Measurements from ENCODE around the gene CD40.
"Not testable (repeated sequence)": the region's sequence is repeated elsewhere in the genome, so short reads cannot be mapped to it uniquely, and the experiment has no call there.

The CD40 gene

DNA sequence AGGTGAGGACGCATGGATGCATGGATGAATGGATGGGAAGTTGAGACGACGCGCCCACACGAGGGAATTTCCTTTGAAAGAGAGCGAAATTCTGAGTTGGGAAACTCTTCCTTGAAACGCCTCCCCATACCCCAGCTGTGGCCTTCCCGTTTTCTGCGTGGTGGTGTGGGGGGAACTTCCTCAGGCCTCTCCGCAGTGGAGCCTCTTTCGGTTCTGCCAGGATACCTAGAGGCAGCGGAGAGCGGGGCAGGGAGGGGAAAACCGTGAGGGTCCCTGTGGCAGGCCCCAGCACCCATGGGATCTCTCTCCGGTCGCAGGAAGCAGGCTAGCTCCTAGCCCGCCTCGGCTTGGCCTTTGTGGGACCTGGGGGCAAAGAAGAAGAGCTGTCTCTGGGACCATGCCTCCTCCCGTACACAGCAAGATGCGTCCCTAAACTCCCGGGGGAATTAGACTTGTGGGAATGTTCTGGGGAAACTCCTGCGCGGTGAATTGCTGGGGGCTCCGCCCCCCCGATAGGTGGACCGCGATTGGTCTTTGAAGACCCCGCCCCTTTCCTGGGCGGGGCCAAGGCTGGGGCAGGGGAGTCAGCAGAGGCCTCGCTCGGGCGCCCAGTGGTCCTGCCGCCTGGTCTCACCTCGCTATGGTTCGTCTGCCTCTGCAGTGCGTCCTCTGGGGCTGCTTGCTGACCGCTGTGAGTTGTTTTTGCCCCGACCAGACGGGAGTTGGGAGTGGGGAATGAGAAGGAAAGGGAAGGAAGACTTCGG, at the start of gene CD40:
Gene CD40 (plus strand): TSS at position 611 of the 764 bp plus-strand sequence. CDS start 30 bp downstream, at position 641.
- DNase-seq (ENCODE audit: low spot score), result peak; percentile 93

DNA sequence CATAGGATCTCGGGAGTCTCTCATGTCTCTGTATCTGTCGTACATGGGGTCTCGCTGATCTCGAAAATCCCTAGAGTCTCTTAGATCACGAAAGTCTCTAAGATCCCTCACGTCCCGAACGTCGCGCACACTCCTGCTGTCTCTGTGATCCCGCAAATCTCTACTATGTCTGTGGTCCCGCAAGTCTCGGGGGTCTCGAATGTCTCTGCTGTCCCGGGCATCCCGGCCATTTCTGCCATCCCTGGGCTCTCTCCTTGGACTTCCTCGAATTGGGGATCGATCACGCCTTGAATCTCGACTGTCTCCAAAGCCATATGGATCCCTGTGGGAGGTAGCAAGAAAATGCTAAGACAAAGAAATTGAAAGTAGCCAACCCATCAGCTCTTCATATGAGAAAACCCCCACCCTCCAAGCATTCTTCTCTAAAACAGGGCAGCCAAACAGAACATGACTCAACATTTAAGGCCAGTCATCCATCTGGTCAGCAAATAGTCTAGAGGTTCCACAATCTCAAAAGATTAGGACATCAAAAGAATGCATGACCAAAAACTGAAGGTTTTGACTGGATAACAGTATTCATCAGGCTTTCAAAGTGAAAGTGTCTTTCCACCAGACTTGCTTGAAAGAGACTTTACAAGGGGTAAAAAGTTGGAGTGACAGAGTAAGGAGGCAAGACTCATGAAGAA, 47.8 kb upstream of the CD40 start:
- no peak for DNase-seq (ENCODE audit: low spot score)

DNA sequence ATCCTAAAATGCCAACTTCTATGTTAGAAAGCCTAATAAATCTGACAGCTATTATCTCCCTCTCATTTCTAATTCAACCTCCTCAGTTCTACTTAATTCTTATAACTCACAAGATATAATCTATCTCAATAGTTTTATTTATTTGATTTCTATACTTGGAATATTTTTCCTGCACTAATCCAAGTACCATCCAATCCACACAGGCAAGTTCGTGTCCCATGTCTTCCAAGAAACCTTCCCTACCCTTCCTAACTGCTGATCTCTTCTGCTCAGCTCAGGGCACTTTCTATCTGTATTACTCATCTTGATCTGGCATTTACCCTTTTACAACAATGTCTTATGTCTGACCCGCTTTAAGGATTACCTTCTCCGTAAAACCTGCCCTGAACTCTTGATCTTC, 46.5 kb upstream of the CD40 start:
- DNase-seq (ENCODE audit: low spot score), result no peak

DNA sequence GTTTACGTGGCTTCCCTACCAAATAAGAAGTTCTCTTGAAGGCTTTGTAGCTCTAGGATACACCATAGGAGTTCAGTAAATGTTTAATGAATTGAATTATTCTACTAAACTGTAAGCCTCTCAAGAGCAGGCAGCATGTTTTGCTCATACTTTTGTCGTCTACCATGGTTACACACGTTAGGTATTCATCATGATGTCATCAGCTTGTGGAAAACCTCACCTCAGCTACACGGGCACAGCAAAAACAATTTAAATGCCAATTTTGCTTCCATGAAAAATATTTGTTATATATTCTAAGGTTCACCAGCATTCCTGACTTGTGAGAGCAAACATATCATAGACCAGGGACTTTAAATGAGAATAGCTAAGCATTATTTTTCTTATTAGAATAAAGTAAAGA, 45.1 kb upstream of the CD40 start:
- DNase-seq (ENCODE audit: low spot score), result no peak

DNA sequence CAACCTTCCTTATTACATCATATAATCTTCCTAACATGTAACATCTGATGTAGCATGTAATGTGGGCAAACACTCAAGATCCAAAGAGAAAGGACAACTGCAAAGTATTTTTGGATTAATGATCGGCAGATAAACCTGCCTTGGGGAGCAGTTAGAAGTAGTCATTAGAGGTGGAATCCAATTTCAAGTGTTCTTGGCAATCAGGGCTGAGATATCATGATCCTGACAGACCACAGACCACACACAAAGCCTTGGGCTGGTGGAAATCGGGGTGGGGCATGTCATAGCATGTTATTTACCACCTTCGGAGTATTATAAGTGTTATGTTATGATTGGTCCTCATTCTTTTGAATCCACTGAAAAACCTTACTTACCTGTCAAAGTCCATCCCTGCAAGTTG, 44.7 kb upstream of the CD40 start:
- DNase-seq (ENCODE audit: low spot score), result no peak

DNA sequence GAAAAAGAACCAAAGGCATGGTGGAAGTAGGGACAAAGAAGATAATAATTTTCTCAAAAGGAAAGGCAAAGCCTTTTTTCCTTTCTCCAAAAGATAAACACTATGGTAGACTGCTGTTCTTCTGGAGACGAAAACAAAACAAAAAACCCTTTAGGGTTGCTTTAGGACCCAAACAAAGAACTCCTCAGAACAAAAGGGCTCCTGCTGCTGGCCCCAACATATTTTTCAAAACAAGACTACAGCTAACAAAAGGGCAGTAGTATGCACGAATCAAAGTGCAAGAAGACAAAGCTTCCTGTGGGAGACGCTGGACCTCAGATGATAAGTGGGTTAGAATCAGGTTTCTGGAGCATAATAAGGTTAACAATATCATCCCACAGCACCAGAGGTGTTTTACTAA, 44.1 kb upstream of the CD40 start:
- no peak for DNase-seq (ENCODE audit: low spot score)

DNA sequence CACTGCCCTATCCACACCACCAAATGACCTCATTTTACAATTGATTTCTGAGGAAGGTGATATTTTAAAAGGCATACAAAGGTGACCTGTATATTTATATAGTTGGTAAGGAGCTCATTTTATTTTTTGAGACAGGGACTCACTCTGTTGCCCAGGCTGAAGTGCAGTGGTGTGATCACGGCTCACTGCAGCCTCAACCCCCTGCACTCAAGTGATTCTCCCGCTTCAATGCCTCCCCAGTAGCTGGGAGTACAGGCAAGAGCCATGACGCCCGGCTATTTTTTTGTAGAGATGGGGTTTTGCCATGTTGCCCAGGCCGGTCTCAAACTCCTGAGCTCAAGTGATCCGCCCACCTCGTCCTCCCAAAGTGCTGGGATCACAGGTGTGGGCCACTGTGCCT, 41.3 kb upstream of the CD40 start:
- DNase-seq (ENCODE audit: low spot score), result no peak

DNA sequence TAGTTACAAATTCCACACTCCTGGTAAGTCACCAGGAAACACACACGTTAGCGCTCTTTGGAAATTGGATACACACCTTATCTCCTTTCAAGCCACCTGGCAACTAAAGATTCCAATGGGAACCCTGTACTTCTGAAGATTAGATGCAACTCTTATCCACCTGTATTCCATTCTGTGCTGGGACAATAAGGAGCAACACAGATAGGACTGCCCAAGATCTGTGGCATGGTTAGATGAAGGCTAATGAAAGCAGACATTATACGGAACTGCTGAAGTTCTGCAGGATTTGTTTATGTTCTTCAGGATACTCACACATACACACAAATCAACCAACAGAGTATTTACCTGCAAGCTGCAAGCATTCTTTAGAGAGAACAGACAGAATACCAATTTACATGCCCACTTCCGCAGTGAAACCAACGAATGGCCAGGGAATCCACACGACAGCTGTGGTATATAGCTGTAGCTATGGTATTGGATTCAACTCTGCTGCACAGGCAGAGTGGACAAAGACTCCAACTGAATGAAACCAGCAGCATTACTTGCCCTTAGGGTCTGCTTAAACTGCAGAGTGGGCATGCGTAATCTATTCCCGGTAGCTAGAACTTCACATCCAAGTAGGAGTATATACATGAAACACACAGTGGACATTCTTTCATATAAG, 40.3 kb upstream of the CD40 start:
- DNase-seq (ENCODE audit: low spot score), result no peak

DNA sequence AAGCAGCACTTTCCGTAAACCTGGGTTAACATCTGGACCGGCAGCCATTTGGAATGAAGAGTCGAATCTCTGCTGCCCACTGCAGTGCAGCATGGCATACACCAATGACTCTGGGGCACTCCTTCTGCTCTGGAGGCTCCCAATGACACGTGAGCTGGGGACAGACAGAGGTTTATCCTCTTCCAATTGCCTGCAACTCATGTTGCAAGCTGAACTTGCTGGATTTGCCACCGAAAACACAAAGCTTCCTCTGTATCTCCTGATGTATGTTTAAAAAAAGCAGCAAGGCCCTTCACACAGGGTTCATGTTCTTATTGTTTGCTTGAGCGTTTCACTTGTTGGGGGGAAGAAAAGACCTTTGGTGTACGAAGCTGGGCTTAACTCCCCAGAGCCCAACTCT, 39.2 kb upstream of the CD40 start:
- no peak for DNase-seq (ENCODE audit: low spot score)

DNA sequence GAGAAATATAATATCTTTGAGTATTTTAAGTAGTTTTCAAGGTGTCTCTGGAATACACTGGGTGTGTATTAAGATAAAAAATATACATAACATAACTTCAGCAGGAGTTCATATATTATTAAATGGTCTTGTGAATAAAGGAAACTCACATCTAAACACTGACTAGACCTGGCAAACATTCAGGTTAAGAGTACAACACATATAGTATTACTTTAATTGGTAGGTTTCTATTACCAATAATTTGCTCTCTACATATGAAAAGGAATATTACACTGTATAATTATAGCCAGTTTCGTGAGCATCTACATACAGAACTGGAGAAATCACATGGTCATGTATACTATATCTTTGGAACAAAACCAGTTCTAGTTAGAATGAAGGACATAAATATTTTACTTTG, 37.0 kb upstream of the CD40 start:
- DNase-seq (ENCODE audit: low spot score), result no peak

DNA sequence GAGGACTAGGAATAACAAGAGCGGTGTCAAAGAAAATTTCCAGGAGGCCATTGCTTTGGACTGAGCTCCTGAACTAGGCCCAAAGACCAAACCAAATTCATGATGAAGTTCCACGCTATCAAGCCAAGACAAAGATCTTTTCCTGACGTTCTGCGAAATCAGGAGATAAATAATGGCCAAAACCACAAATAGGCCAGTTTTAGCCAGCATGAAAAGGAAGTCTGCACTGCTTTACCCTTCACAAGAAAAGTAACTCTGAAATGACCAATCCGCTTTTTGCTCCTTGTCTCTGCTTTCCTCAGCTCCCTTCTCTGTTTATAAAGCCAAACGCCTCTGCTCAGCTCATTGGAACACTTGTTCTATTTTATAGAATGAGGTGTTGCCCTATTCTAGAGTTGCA, 35.0 kb upstream of the CD40 start:
- no peak for DNase-seq (ENCODE audit: low spot score)

DNA sequence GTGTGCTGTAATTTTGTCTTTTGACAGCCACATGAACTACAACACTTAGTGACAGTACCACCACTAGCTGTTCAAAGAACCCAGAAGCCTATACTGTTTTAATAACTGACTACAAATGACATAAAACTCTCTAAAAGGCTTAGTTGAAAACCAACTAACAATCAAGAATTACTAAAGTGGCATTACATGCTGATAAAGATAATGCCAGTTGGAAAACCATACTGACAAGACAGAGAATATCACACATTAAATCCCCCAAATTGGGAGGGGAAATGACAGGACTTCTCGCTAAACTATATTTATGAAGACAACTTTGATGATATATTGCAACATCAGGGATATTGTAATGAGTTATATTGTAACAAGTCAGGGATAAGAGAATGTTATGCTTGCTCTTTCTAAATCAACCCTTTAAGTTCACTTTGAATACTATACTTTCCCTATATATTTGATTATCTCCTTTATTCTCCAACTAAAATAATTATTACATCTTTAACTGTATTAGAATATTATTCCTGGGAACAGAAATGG, 34.5 kb upstream of the CD40 start:
- DNase-seq (ENCODE audit: low spot score), result no peak

DNA sequence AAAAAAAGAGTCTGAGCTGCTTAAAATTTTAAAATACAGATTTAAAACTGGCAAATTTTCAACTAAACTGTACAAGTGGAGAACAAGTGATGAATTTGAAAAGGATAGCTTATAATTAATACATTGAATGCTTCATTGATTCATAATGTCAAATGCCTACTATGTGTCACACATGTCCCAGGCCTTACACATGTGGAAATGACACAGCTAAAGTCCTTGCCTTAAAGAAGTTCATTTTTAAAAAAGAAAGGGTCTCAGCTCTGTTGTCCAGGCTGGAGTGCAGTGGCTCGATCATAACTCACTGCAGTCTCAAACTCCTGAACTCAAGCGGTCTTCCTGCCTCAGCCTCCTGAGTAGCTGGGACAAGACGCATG, 33.3 kb upstream of the CD40 start:
- DNase-seq (ENCODE audit: low spot score), result no peak

DNA sequence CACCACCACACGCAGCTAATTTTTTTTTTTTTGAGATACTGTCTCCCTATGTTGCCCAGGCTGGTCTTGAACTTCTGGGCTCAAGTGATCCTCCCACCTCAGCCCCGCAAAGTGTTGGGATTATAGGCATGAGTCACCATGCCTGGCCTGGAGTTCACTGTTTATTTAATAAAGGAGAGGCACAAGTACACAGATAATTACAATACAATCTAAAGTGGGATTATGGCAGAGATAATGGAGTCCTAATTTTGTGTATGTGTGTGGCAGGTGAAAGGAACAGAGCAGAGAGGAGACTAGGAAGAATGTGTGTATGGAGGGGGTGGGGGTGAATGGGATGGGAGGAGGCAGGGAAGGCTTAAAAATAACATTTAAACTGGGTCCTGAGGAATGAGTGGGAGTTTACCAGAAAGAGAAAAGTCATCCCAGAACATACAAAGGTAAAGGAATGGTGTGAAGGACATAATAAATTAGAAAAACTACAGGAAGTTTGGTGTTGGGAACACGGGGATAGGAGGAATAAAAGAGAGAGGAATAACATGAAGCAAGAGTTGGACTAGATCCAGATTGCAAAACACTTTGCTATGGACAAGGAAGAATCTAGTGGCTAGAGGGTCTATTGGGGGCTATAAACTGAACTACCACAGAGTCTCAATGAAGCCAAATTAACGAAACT, 32.8 kb upstream of the CD40 start:
- DNase-seq (ENCODE audit: low spot score), result no peak

DNA sequence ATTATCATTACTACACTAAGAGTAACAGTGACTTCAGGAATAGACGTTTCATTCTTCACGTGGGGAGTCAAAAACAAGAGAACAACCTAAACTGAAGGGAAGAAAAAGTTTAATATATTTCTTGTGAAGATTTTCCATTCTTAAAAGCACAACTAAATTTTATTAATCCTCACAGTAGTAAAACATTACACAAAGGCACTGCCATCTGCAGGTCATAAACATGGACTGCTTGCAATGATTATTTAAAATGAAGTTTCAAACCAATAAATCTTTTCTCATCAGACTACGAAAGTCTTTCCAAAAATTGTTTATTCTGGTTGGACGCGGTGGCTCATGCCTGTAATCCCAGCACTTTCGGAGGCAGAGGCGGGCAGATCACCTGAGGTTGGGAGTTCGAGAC, 31.0 kb upstream of the CD40 start:
- peak; percentile 58 for DNase-seq (ENCODE audit: low spot score)

DNA sequence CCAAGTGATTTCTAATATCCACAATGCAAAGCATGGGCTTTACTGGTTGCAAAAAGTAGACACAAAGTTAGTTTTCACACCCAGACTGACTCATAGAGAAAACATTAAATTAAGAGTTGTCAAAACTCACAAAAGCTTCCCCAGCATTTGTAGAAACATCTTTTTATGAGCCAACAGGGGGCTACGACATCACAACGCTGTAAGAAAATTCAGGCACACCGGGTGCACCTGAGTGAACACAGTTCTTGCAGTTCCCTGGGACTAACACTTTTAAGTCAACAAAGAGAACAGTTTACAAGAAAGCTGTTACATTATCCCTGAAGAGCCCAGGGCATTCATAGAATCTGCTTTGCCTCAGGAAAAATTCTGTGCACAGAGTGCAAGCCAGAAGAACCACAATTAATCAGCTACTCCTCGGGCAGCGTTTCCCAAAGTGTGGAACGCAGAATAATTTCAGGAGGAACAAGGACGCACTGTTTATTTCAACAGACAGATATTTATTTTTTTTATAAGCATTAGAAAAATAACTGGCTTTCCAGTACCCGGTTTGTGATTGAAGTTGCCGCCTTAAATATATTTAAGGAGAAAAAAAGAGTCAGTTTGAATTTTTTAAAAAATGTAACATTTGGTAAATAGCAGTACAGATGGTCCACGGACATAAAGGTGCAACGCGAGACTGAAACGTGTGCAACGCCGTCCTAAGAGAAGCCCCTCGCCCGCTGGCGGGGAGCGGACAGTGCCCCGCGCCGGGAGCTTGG, 29.5 kb upstream of the CD40 start:
- DNase-seq (ENCODE audit: low spot score), result peak; percentile 74

DNA sequence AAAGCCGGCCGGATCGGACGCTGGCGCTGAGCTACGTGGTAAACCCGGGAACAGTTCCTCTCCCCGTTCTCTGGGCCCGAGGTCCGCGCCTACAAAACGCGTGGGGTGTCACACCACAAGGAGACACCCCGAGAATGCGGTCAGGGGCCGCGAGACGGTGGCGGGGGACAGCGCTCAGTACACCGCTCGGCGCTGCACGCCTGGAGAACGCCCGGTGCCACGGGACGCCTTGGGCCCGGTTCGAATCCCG, 29.0 kb upstream of the CD40 start:
- peak; percentile 66 for DNase-seq (ENCODE audit: low spot score)

DNA sequence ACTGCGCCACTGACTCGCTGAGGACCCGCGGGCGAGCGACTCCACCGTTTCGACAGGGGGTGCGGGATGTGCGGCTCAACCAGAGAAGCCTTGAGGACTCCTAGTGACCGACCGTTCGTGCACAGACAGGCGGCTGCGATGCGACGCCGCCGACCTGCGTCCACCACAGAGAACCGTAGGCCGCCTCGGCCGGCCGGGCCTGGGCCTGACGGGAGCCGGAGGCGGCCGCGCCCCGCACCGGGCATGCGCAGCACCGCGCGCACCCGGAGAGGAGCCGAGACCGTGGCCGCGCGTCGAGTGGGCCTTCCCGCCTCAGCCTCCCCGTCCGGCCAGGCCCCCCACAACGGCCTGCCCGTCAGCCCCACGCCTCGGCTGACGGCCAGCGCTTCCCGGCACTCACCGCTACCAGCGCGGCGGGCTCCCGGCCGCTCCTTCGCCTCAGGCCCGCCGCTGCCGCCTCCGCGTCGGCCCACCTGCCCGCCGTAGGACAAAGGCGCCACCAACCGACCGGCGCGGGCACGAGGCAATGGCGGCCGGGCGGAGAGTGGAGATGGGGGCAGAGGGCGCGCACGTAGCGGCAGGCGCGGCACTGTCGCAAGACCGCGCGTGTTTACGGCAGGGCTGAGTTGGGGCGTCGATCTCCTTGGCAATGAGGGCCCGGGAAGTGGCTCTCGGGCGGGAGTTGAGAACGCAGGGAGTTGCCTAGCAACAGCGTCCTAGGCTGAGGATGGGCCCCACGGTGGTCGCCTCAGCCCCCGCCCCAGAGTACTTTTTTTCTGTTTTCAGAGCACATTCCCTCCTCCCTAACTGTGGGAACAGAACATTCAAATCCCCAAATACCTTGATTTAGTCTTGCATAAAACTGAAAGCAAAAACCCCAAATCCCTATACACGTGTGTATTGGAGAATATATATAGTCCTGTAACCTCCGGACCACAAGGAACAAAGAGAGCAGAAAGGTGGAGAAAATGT, 28.4 kb upstream of the CD40 start, which contains the start of gene NCOA5:
Gene NCOA5 (minus strand): TSS at position 546 of the 972 bp plus-strand sequence. CDS start 10,538 bp downstream, outside the sequence.
- DNase-seq (ENCODE audit: low spot score), result peak; percentile 98

DNA sequence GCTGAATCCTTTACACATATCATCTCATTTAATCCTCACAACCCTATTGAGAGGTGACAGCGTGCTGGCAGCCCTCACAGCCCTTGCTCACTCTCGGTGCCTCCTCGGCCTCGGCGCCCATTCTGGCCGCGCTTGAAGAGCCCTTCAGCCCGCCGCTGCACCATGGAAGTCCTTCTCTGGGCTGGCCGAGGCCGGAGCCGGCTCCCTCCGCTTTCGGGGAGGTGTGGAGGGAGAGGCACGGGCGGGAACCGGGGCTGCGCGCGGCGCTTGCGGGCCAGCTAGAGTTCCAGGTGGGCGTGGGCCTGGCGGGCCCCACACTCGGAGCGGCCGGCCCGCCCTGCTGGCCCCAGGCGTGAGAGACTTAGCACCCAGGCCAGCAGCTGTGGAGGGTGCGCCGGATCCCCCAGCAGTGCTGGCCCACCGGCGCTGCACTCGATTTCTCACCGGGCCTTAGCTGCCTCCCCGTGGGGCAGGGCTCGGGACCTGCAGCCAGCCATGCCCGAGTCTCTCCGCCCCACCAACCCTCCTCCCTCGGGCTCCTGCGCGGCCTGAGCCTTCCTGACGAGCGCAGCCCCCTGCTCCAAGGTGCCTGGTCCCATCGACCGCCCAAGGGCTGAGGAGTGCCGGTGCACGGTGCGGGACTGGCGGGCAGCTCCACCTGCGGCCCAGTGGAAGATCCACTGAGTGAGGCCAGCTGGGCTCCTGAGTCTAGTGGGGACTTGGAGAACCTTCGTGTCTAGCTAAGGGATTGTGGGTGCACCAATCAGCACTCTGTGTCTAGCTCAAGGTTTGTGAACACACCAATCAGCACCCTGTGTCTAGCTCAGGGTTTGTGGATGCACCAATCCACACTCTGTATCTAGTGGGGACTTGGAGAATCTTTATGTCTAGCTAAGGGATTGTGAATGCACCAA, 26.2 kb upstream of the CD40 start:
- not testable (repeated sequence) for DNase-seq (ENCODE audit: low spot score)

DNA sequence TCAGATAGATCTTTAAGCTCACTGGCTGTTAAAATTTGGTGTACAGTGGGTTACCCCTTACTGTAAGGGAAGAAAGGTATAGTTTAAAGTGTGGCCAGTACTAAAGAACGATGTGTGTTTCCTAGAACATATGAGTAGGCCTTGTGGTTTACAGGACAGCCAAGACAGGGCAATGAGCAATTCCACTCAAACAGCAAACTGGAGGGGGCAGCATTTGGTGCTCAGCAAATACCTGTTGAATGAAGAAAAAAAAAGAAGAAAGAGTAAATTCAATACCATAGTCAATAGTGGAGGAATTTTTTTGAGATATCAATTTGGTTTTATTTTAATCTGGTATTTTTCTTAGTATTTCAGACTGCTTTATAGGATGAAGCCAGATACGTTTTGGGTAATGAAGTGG, 24.6 kb upstream of the CD40 start:
- no peak for DNase-seq (ENCODE audit: low spot score)
